Transverse colon (tissue), 4 donors: ENCODE measurements around the gene ARL16. TPM values are rescaled to one million over a fixed set of nuclear protein-coding genes. Genes with fewer than 3 reads are reported as not detected.

Experiments
- DNase-seq: peaks from one replicate; pipeline ENCODE4 v3.0.0-alpha.2; 2019
- H3K27ac ChIP-seq, 4 donors: fragments of 200-600 bp; sonication (generic); 2 replicates each; pipeline ENCODE4 v1.5.1; 2016 to 2018; ENCODE audit warnings: inconsistent platforms in 4 of 4
- H3K27me3 ChIP-seq: fragments of 200-600 bp; sonication (generic); 2 replicates; pipeline ENCODE4 v1.5.1; 2017; ENCODE audit warnings: inconsistent platforms
- H3K36me3 ChIP-seq, 4 donors: fragments of 200-600 bp; sonication (generic); 2 replicates each; pipeline ENCODE4 v1.5.1; 2017 to 2019; ENCODE audit warnings: inconsistent platforms in 4 of 4
- H3K4me1 ChIP-seq, 4 donors: fragments of 200-600 bp; sonication (generic); 2 replicates each; pipeline ENCODE4 v1.5.1; 2017 to 2020; ENCODE audit warnings: inconsistent platforms in 4 of 4
- H3K4me3 ChIP-seq, 4 donors: fragments of 200-600 bp; sonication (generic); 1 replicate in 1 of 4; 2 replicates in 3 of 4; pipeline versions ENCODE4 v1.5.1 to v1.6.1; 2017 to 2019; ENCODE audit warnings: inconsistent platforms in 4 of 4
- H3K9me3 ChIP-seq, 2 donors: fragments of 200-600 bp; sonication (generic); 2 replicates each; pipeline ENCODE4 v1.5.1; 2017 to 2019; ENCODE audit warnings: inconsistent platforms in 2 of 2
- CTCF ChIP-seq, 5 experiments: fragments of 200-600 bp in 3 of 5; fragments of 450-650 bp in 2 of 5; sonication (generic) in 3 of 5; IDR thresholded peaks; 1 replicate in 2 of 5; 2 replicates in 3 of 5; pipeline ENCODE4 v1.5.1; 2016 to 2017; ENCODE audit warnings: antibody characterized with exemption in 5 of 5, inconsistent platforms in 3 of 5, mild to moderate bottlenecking in 2 of 5, moderate library complexity in 1 of 5
- EP300 ChIP-seq: sonication (generic); formaldehyde crosslinking; IDR thresholded peaks from one replicate; pipeline ENCODE4 v1.6.1; 2017; ENCODE audit warnings: antibody characterized with exemption, low read depth
- POLR2A ChIP-seq: fragments of 450-650 bp; IDR thresholded peaks from one replicate; pipeline ENCODE4 v1.6.1; 2016; ENCODE audit warnings: antibody characterized with exemption, mild to moderate bottlenecking, moderate library complexity
- POLR2AphosphoS5 ChIP-seq, 3 donors: sonication (generic); formaldehyde crosslinking; IDR thresholded peaks; one replicate each; pipeline ENCODE4 v1.6.1; 2016; ENCODE audit warnings: antibody characterized with exemption in 3 of 3
- WGBS, 2 donors: methylation state at CpG; one replicate each; pipeline ENCODE4 v1.1.5; 2018; ENCODE audit warnings: low coverage in 1 of 2; 5-methylcytosine and 5-hydroxymethylcytosine counted together
- in situ Hi-C, 4 donors: fragments of 200-750 bp; cut with MboI; loops; one replicate each; pipeline versions ENCODE4 v1.15.0 to v1.15.1; 2017; ENCODE audit warnings: low sequenced_read_pairs in 3 of 4, low pct_ligation_motif_present in 1 of 4, low pct_unique_long_range_greater_than_20kb in 1 of 4
- intact Hi-C: fragments of 100-400 bp; cut with DNase I; formaldehyde crosslinking; loops from one replicate; pipeline ENCODE4 v1.15.1; 2023; ENCODE audit warnings: low total_unique reads
- total RNA-seq, 4 donors: library from RNA; depleted of rRNA; stranded (reverse); fragments of >200 nt; gene quantifications; one replicate each; pipeline ENCODE4 v1.1.0, GENCODE V29; 2016

ARL16 gene
- total RNA-seq, 4 donors from 2014 or later = 16.3 to 52.0 (median 33.1) TPM

GRCh38 chr17:81660441-81660840, 23.2 kb downstream of the ARL16 start:
- H3K4me1 ChIP-seq = peaks cover 2 to 12% (median 4%) of the 10 kb centered on the region in 4 donors
- TF ChIP-seq POLR2AphosphoS5 (IDR thresholded peaks at IDR 0.05) (no peak), EP300 (no peak), POLR2A (no peak), CTCF (IDR thresholded peaks at IDR 0.05) (no peak)
- no peaks in the 10 kb centered on the region for H3K36me3 ChIP-seq
- no peak for DNase-seq
- no peak overlapping the region for H3K4me3 ChIP-seq
- intact Hi-C loops (no loop called here), in situ Hi-C loops (no loop called here)
- H3K9me3 ChIP-seq = no peaks in the 10 kb centered on the region
- H3K27me3 ChIP-seq = no peaks in the 10 kb centered on the region
- 88 to 92% methylated on average over 1 to 9 of the region's 9 CpGs for WGBS, 2 donors
- no peak overlapping the region for H3K27ac ChIP-seq

GRCh38 chr17:81659038-81659437, 24.6 kb downstream of the ARL16 start:
- TF ChIP-seq POLR2AphosphoS5 (IDR thresholded peaks at IDR 0.05) (no peak), EP300 (no peak), POLR2A (no peak), CTCF (IDR thresholded peaks at IDR 0.05) (no peak)
- no peak for DNase-seq
- WGBS, 2 donors = 50 to 67% methylated on average over 1 to 5 of the region's 5 CpGs
- Histone ChIP-seq H3K4me3 (no peak overlapping the region), H3K27ac (no peak overlapping the region), H3K4me1 (peaks cover 0 to 9% (median 0%) of the 10 kb centered on the region in 4 donors), H3K27me3 (peaks cover 2% of the 10 kb centered on the region), H3K36me3 (no peaks in the 10 kb centered on the region), H3K9me3 (no peaks in the 10 kb centered on the region)
- in situ Hi-C loops = no loop called here
- intact Hi-C loops = no loop called here

- Histone ChIP-seq H3K9me3 (no peaks in the 10 kb centered on the region), H3K4me3 (no peak overlapping the region), H3K27me3 (peaks cover 15% of the 10 kb centered on the region), H3K36me3 (no peaks in the 10 kb centered on the region), H3K27ac (no peak overlapping the region), H3K4me1 (peaks cover 0 to 9% (median 0%) of the 10 kb centered on the region in 4 donors)
- TF ChIP-seq EP300 (no peak), POLR2A (no peak), CTCF (IDR thresholded peaks at IDR 0.05) (no peak), POLR2AphosphoS5 (IDR thresholded peaks at IDR 0.05) (no peak)
- intact Hi-C loops (no loop called here), in situ Hi-C loops (no loop called here)
- DNase-seq = no peak
- WGBS, 2 donors = 61 to 73% methylated on average over 3 to 4 of the region's 4 CpGs
Measured at GRCh38 chr17:81656835-81657234, 26.8 kb downstream of the ARL16 start.

GRCh38 chr17:81656118-81656743, 27.4 kb downstream of the ARL16 start, which contains the start of gene PDE6G:
PDE6G (minus strand) TSS chr17:81656542; CDS start chr17:81653305, 3,237 bp downstream.
- in situ Hi-C loops = no loop called here
- H3K9me3 ChIP-seq = no peaks in the 10 kb centered on the region
- no peak for DNase-seq
- TF ChIP-seq POLR2AphosphoS5 (IDR thresholded peaks at IDR 0.05) = no peak
- TF ChIP-seq CTCF (IDR thresholded peaks at IDR 0.05) = no peak
- TF ChIP-seq POLR2A = no peak
- TF ChIP-seq EP300 = no peak
- no peaks in the 10 kb centered on the region for H3K36me3 ChIP-seq
- H3K27me3 ChIP-seq = peaks cover 15% of the 10 kb centered on the region
- H3K4me3 ChIP-seq = no peak within 1 kb of the TSS
- peaks cover 0 to 9% (median 0%) of the 10 kb centered on the region in 4 donors for H3K4me1 ChIP-seq
- H3K27ac ChIP-seq = no peak within 1 kb of the TSS
- intact Hi-C loops = no loop called here
- 85% methylated on average over 15 of the region's 15 CpGs; no CpG with 5 or more reads in 1 of the 2 donors for WGBS, 2 donors
